Fibroblast of skin of back (primary cell): ENCODE measurements around the gene TBC1D8. TPM values are rescaled to one million over a fixed set of nuclear protein-coding genes. Genes with fewer than 3 reads are reported as not detected.
"Not testable (repeated sequence)": the region's sequence is repeated elsewhere in the genome, so short reads cannot be mapped to it uniquely, and the experiment has no call there.

ENCODE experiments used
- DNase-seq: peaks from one replicate; pipeline ENCODE4 v3.0.0-alpha.2; 2013
- polyA plus RNA-seq, 2 experiments: library from polyadenylated mRNA; unstranded; fragments of 120-200 nt; gene quantifications; one replicate each; pipeline ENCODE4 v1.2.1, GENCODE V29; 2013; ENCODE audit not compliant: insufficient read length in 2 of 2

The TBC1D8 gene
- 3.4 TPM for polyA plus RNA-seq (2013, experiment 1 of 2; ENCODE audit: insufficient read length)
- 2.6 TPM for polyA plus RNA-seq (2013, experiment 2 of 2; ENCODE audit: insufficient read length)

DNA sequence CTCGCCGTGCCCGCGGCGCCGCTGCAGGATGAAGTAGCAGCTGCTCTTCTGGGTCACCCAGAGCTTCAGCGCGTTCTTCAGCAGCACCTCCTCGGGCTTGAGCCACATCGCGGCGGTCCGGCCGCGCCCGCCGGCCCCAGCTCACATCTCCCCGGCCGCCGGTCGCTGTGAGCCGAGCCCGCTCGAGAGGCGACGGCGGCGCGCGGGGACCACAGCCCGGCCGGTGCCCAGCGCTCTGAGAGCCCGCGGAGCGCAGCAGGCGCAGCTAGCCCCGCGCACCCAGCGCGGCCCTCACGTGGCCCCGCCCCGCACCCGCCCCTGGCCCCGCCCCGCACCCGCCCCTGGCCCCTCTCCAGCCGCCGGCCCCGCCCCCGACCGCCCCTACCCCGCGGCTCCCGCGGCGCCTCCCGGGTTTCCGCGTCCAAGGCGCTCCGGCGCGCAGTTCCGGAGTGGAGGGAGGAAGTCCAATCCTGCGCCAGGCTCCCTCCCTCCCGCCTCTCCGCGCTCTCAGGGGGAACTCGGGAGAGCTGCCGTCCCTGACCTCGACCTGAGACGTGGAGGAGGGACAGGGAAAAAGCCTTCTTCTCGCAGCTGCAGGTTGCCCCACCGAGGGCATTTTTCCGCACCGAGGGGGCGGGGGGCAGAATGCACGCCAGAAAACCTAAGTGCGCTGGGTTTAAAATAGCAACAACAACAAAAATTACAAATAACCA is at the start of gene TBC1D8:
Gene TBC1D8 (minus strand): TSS at position 237 of the 713 bp plus-strand sequence. CDS start 129 bp downstream, at position 108.
- peak; percentile 86 for DNase-seq

- peak; percentile 20 for DNase-seq
Observed at GRCh38 chr2:101200676-101201075, 49.5 kb upstream of the TBC1D8 start.

DNA sequence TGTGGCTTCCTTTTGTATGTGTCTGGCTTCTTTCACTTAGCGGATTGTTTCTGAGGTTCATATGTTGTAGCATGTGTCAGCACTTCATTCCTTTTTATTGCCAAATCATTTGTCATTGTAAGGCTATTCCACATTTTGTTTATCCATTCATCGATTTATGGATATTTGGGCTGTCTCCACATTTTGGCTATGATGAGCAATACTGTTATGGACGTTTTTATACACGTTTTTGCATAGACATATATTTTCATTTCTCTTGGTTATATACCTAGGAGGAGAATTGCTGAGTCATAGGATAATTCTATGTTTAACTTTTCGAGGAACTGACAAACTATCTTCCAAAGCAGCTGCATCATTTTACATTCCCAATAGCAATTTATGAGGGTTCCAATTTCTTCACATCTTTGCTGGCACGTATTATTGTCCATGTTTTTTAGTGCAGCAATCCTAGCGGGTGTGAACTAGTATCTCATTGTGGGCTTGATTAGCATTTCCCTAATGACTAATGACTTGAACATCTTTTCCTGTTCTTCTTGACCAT is 48.1 kb upstream of the TBC1D8 start:
- peak; percentile 40 for DNase-seq

GRCh38 chr2:101197814-101198213 is 46.6 kb upstream of the TBC1D8 start:
- DNase-seq, result no peak

DNA sequence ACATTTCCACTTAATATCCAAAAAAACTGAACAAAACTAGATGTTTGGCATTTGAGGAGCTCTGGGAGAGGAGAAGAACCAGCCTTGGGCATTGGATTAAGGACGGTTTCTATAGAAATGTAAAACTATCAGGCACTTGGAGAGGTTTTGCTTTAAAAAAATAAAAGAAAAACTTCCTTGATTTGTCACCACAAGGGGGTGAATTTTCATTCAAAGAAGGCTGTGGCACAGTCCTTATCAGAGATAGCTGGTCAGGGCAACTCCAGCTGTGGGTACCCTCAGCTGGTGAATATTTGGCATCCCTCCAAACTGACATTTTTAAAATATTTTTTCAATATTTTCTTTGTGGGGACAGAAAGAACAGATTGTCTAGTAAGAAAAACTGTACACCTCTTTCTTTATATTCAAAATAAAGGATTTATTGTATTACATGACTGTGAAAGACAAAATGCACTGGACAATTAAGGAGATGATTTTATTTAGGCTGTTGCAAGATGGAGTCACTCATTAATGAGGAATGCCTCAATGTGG is 46.1 kb upstream of the TBC1D8 start:
- DNase-seq, result no peak

DNA sequence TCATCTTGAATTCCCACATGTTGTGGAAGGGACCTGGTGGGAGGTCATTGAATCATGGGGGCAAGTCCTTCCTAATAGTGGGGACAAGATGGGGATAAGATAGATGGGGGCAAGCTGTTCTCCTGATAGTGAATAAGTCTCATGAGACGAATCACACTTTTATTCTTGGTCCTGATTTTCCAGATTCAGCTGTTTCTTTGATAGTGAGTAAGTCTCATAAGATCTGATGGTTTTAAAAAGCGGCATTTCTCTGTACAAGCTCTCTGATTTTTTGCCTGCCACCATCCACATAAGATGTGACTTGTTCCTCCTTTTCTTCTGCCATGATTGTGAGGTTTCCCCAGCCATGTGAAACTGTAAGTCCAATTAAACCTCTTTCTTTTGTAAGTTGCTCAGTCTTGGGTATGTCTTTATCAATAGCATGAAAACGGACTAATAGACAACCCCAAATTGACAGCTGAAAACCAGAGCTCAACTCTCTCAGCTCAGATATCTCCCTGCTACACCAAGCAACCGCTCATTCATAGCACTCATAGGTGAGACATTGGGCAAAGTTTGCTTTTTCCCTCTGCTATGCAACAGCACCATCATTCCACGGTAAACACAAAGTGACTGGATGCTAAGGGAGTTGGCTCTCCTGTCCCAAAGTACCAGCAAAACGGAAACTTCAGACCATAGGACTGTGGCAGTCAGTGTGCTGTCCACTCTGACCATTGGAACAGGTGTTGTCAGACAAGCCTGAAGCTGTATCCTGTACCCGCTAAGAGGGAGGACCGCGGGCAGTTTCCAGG is 44.9 kb upstream of the TBC1D8 start:
- no peak for DNase-seq

- DNase-seq, result no peak
Observed at GRCh38 chr2:101193033-101193626, 41.9 kb upstream of the TBC1D8 start.

DNA sequence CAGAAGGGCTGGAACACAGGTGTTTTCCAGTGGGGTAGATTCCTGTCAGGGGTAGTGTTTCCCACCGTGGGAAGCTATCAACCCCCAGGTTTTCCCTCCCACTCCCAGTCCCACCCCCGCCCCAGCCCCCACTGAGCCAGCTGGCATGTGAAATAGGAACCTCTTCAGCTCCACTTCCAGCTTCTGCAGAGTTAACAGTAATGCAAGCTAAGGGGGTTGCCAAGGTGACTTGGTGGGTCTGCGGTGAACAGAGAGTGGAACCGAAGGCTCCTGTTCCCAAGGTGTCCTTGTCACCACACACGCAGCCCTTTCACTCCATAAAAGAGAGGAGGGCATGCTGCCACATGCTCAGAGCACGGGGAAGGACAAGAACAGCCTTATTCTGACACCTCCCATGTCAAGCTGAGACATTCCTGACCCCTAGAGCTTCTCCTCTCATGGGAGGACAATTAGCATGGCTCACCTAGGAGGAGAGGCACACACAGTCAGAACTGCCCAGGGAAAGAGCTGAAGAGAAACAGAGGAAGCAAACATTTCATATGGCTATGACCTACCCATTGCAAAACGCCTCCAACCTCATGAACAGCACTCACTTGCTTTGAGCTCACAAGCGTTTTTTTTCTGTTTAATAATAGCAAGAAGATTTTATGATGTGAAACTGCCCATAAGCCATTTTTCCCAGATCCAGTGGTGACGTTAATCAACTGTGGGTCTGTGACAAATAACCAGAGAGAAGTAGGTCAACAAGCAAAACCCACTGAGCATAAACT is 39.8 kb upstream of the TBC1D8 start:
- no peak for DNase-seq

DNA sequence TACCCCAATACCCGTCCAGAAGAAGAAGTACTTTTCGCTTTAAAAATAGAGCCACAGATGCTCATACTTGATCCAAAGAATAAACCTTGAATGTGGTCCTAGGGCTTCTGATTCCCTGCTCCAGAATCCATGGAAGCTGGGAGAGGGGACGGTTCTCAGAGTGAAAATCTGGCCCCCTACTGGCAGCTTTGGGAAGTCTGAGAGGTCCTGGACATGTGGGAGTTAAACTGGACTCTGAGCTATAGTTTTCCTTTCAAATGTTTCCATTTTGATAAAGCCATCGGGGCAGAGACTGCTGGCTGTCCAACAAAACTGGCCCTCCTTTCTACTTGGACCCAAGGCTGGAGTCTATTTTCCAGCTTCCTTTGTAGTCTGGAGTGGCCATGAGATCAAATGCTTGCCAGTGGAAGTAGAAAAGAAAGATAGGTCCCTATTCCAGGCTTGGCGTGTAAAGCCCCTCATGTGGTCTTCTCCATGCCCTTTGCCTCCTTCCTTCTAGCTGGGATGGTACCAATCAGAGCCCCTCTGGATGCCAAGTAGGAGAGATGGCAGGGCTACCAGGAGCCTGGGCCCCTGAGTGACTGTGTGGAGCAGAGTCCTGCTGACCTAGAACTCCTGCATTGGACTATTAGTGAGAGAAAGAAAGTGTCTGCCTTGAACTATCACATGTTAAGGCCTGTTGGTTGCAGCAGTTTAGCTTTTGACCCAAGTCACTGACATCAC is 37.7 kb upstream of the TBC1D8 start:
- DNase-seq, result peak; percentile 52

GRCh38 chr2:101187131-101187530 is 35.9 kb upstream of the TBC1D8 start:
- DNase-seq, result no peak

GRCh38 chr2:101185656-101186055 is 34.5 kb upstream of the TBC1D8 start:
- no peak for DNase-seq

GRCh38 chr2:101185085-101185484 is 33.9 kb upstream of the TBC1D8 start:
- DNase-seq, result no peak

DNA sequence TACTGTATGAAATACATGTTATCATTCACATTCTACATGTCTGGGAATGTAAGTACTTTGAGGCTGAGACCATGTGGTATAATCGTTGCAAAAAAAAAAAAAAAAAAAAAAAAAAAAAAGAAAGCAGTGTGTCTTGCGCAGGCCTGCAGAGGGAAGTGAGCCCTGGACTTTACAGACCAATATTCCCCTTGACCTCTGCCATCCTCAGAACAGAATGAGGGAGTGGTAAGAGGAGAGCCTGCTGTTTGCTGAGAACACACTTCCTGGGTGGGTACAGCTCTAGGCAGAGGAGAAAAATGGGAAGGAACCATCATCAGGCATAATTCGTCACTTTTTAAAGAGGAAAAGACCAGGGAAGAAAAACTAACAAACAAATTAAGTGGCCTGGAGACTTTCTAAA is 28.8 kb upstream of the TBC1D8 start:
- no peak for DNase-seq

DNA sequence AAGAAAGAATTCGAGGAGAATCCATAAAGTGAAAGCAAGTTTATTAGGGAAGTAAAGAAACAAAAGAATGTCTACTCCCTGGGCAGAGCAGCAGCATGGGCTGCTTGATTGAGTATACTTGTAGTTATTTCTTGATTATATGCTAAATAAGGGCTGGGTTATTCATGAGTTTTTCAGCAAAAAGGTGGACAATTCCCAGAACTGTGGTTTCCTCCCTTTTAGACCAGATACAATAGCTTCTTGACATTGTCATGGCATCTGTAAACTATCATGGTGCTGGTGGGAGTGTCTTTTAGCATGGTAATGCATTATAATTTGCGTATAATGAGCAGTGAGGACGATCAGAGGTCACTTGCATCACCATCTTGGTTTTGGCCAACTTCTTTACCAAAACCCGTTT is 25.6 kb upstream of the TBC1D8 start:
- DNase-seq, result no peak

- DNase-seq, result peak; percentile 6
Observed at GRCh38 chr2:101175991-101176390, 24.8 kb upstream of the TBC1D8 start.

DNA sequence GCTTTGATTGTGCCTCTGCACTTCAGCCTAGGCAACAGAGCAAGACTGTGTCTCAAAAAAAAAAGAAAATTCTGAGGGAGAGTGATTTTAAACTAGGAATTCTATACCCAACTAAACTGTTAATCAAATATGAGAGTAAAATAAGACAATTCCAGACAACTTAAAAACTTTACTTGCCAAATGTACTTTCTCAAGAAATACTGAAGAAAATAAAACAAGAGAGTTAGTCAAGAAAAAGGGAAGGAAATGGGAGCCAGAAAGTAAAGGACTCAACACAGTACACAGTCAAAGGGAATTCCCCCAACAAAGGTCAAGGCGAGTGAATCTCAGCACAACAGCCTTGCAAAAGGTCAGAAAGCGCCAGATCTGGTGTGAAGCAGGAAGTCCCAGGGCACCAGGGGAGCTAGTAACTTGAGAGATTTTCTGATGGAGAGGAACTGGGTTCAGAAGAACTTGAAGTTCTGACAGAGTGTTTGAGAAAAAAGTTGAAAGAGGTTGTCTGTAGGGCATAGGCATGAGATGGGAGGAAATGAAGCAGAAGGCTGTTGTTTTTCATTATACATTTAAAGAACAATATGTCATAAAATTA is 22.6 kb upstream of the TBC1D8 start:
- DNase-seq, result no peak

DNA sequence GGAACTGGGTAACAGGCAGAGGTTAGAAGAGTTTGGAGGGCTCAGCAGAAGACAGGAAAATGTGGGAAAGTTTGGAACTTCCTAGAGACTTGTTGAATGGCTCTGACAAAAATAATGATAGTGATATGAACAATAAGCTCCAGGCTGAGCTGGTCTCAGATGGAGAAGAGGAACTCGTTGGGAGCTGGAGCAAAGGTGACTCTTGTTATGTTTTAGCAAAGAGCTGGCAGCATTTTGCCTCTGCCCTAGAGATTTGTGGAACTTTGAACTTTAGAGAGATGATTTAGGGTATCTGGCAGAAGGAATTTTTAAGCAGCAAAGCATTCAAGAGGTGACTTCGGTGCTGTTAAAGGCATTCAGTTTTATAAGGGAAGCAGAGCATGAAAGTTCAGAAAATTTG is 18.6 kb upstream of the TBC1D8 start:
- DNase-seq, result not testable (repeated sequence)

DNA sequence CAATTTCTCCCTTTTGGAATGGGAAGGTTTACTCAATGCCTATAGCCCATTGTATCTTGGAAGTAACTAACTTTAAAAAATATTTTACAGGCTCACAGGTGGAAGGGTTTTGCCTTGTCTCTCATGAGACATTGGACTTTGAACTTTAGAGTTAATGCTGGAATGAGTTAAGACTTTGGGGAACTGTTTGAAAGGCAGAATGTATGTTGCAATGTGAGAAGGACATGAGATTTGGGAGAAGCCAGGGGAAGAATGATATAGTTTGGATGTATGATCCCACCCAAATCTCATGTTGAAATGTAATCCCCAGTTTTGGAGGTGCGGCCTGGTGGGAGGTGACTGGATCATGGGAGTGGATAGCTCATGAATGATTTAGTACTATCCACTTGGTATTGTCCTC is 17.5 kb upstream of the TBC1D8 start:
- no peak for DNase-seq

- DNase-seq, result not testable (repeated sequence)
Observed at GRCh38 chr2:101167532-101167931, 16.4 kb upstream of the TBC1D8 start.

- DNase-seq, result no peak
Observed at GRCh38 chr2:101164021-101164420, 12.8 kb upstream of the TBC1D8 start.
